IMR-90 (cell line): ENCODE measurements around the gene EPS8. TPM values are rescaled to one million over a fixed set of nuclear protein-coding genes. Genes with fewer than 3 reads are reported as not detected.

ENCODE experiments used
- ATAC-seq: fragments of 200-7000 bp; cut with Tn5 transposase; 2 replicates; pipeline ENCODE4 v1.9.1; 2020; ENCODE audit warnings: low read depth, mild to moderate bottlenecking, moderate library complexity
- BruUV-seq: library from RNA; stranded (reverse); fragments of 400-500 nt; replicated peaks from 2 replicates; lab custom pipeline; 2021; lab: Mats Ljungman, UMichigan
- CTCF ChIA-PET: fragments of 300-600 bp; formaldehyde crosslinking; extraction: SDS; loops from one replicate; lab custom pipeline; 2021; ENCODE audit warnings: antibody characterized with exemption; lab: Yijun Ruan, JAX
- POLR2A ChIA-PET: fragments of 300-600 bp; sonication (Branson Sonifier 250); formaldehyde crosslinking; loops from one replicate; lab custom pipeline; 2022; ENCODE audit warnings: antibody characterized with exemption; ENCODE audit not compliant: unreplicated experiment; lab: Charles Lee
- DNase-seq: peaks from one replicate; pipeline ENCODE4 v3.0.0; 2013
- H2AFZ ChIP-seq: replicated peaks from 2 replicates; pipeline ENCODE3; 2013; ENCODE audit warnings: low read length, mild to moderate bottlenecking; ENCODE audit not compliant: poor library complexity
- H2AK5ac ChIP-seq: 2 replicates; pipeline ENCODE4 v1.6.1; 2013; ENCODE audit warnings: low read depth, low read length, inconsistent platforms
- H2AK9ac ChIP-seq: replicated peaks from 2 replicates; pipeline ENCODE3; 2013; ENCODE audit warnings: mild to moderate bottlenecking, low read depth, low read length, moderate library complexity; ENCODE audit not compliant: poor library complexity
- H2BK120ac ChIP-seq: 2 replicates; pipeline ENCODE4 v1.6.1; 2013; ENCODE audit warnings: low read depth, low read length, inconsistent platforms
- H2BK15ac ChIP-seq: 3 replicates; pipeline ENCODE4 v1.6.1; 2013; ENCODE audit warnings: low read depth, low read length, inconsistent platforms
- H2BK20ac ChIP-seq: 2 replicates; pipeline ENCODE4 v1.6.1; 2013; ENCODE audit warnings: low read depth, mild to moderate bottlenecking, inconsistent platforms, low read length, moderate library complexity
- H2BK5ac ChIP-seq: 2 replicates; pipeline ENCODE4 v1.6.1; 2013; ENCODE audit warnings: mild to moderate bottlenecking, low read depth, low read length, inconsistent platforms; ENCODE audit not compliant: poor library complexity, severe bottlenecking
- H3K14ac ChIP-seq: replicated peaks from 2 replicates; pipeline ENCODE4 v1.6.1; 2013; ENCODE audit warnings: low read depth, low read length, inconsistent platforms
- H3K18ac ChIP-seq: 2 replicates; pipeline ENCODE4 v1.6.1; 2013; ENCODE audit warnings: low read depth, low read length, control low read depth
- H3K23ac ChIP-seq: 2 replicates; pipeline ENCODE4 v1.6.1; 2013; ENCODE audit warnings: low read depth, low read length, inconsistent platforms
- H3K27ac ChIP-seq: 2 replicates; pipeline ENCODE4 v1.5.1; 2013; ENCODE audit warnings: mild to moderate bottlenecking, control low read depth, low read length; ENCODE audit not compliant: insufficient read depth
- H3K27me3 ChIP-seq: 2 replicates; pipeline ENCODE4 v1.6.1; 2013; ENCODE audit warnings: low read length; ENCODE audit not compliant: control insufficient read depth, insufficient read depth
- H3K36me3 ChIP-seq: 2 replicates; pipeline ENCODE4 v1.6.1; 2013; ENCODE audit warnings: low read length, mixed read lengths; ENCODE audit not compliant: control insufficient read depth, insufficient read depth
- H3K4ac ChIP-seq: 2 replicates; pipeline ENCODE4 v1.6.1; 2013; ENCODE audit warnings: low read depth, low read length, inconsistent platforms
- H3K4me1 ChIP-seq: 2 replicates; pipeline ENCODE4 v1.6.1; 2013; ENCODE audit warnings: low read length, mixed read lengths; ENCODE audit not compliant: control insufficient read depth, insufficient read depth
- H3K4me2 ChIP-seq: 2 replicates; pipeline ENCODE4 v1.6.1; 2013; ENCODE audit warnings: low read depth, mild to moderate bottlenecking, control low read depth, low read length, moderate library complexity
- H3K4me3 ChIP-seq: 2 replicates; pipeline ENCODE4 v1.5.1; 2013; ENCODE audit warnings: low read depth, mild to moderate bottlenecking, control low read depth, low read length, moderate library complexity; ENCODE audit not compliant: insufficient read depth
- H3K56ac ChIP-seq: 2 replicates; pipeline ENCODE4 v1.6.1; 2013; ENCODE audit warnings: low read length, inconsistent platforms; ENCODE audit not compliant: insufficient read depth; ENCODE audit errors: extremely low read depth
- H3K79me1 ChIP-seq, 2 experiments: 2 replicates each; pipeline ENCODE4 v1.6.1; 2013; ENCODE audit warnings: low read length in 2 of 2, inconsistent platforms in 1 of 2, low read depth in 1 of 2
- H3K9ac ChIP-seq: 2 replicates; pipeline ENCODE4 v1.6.1; 2013; ENCODE audit warnings: low read depth, low read length, control low read depth
- H3K9me1 ChIP-seq: 2 replicates; pipeline ENCODE4 v1.6.1; 2013; ENCODE audit warnings: low read length, inconsistent platforms; ENCODE audit not compliant: insufficient read depth
- H3K9me3 ChIP-seq: 2 replicates; pipeline ENCODE4 v1.6.1; 2013; ENCODE audit warnings: low read length; ENCODE audit not compliant: control insufficient read depth, insufficient read depth
- H4K20me1 ChIP-seq: 2 replicates; pipeline ENCODE4 v1.6.1; 2013; ENCODE audit warnings: low read length, inconsistent platforms; ENCODE audit not compliant: insufficient read depth
- H4K5ac ChIP-seq: 2 replicates; pipeline ENCODE4 v1.6.1; 2013; ENCODE audit warnings: mild to moderate bottlenecking, low read depth, low read length, control low read depth
- H4K8ac ChIP-seq, 2 experiments: 2 replicates each; pipeline ENCODE4 v1.6.1; 2013; ENCODE audit warnings: low read depth in 2 of 2, low read length in 2 of 2, control low read depth in 1 of 2, inconsistent platforms in 1 of 2
- H4K91ac ChIP-seq: 2 replicates; pipeline ENCODE4 v1.6.1; 2013; ENCODE audit warnings: low read depth, low read length, inconsistent platforms; ENCODE audit not compliant: insufficient read depth
- CEBPB ChIP-seq: IDR thresholded peaks from 2 replicates; pipeline ENCODE4 v1.6.1; 2012; ENCODE audit warnings: low read depth, low read length, improper control_type of control experiment
- CHD1 ChIP-seq: IDR thresholded peaks from 2 replicates; pipeline ENCODE4 v1.6.1; 2012; ENCODE audit warnings: low read depth, low read length, improper control_type of control experiment
- FOS ChIP-seq: fragments of 150-350 bp; IDR thresholded peaks from 2 replicates; pipeline ENCODE4 v1.6.1; 2016; ENCODE audit warnings: low read depth, low read length
- MAFK ChIP-seq: IDR thresholded peaks from 2 replicates; pipeline ENCODE4 v1.6.1; 2012; ENCODE audit warnings: low read depth, low read length, improper control_type of control experiment
- NFE2L2 ChIP-seq: fragments of 150-350 bp; IDR thresholded peaks from 2 replicates; pipeline ENCODE4 v1.6.1; 2016; ENCODE audit warnings: low read depth, mild to moderate bottlenecking, low read length
- RFX5 ChIP-seq: IDR thresholded peaks from 2 replicates; pipeline ENCODE4 v1.8.0; 2012; ENCODE audit warnings: low read depth, mild to moderate bottlenecking, low read length, moderate library complexity
- WGBS, 2 experiments: methylation state at CpG; one replicate each; pipeline versions ENCODE4 v1.1.5 to v1.1.7; 2013; ENCODE audit warnings: missing lambda C conversion rate in 2 of 2; ENCODE audit not compliant: insufficient read length in 1 of 2; ENCODE audit errors: extremely low coverage in 2 of 2; 5-methylcytosine and 5-hydroxymethylcytosine counted together
- dilution Hi-C: fragments of 300-500 bp; cut with HindIII; formaldehyde crosslinking; loops from one replicate; pipeline ENCODE4 v1.14.3; 2018; ENCODE audit warnings: low sequenced_read_pairs; ENCODE audit not compliant: unreplicated experiment
- in situ Hi-C: fragments of 300-500 bp; cut with MboI; formaldehyde crosslinking; loops from 3 replicates; pipeline ENCODE4 v1.14.3; 2019; ENCODE audit warnings: low sequenced_read_pairs, inconsistent platforms, mixed read lengths
- intact Hi-C: fragments of 100-400 bp; cut with micrococcal nuclease; formaldehyde crosslinking; loops from 2 replicates; pipeline ENCODE4 v1.10.0; 2022
- polyA plus RNA-seq, 3 experiments: library from polyadenylated mRNA; depleted of rRNA; stranded (reverse); fragments of >200 nt; gene quantifications; 2 replicates each; pipeline ENCODE4 v1.2.3, GENCODE V29; 2012; ENCODE audit warnings: low replicate concordance in 1 of 3
- total RNA-seq: library from RNA; depleted of rRNA; stranded (reverse); fragments of >200 nt; gene quantifications from 2 replicates; pipeline ENCODE4 v1.2.3, GENCODE V29; 2012

EPS8 gene
- total and polyA plus RNA-seq, 2 of the 4 experiments (the other 2 are of a cell fraction), result 45.1 to 104 TPM

- H2BK120ac ChIP-seq, result peak overlapping the region; percentile 18; the same call in 1 of the 2 replicates
- peak; percentile 80 for DNase-seq
- ChIA-PET POLR2A (no interaction called here), CTCF (interaction anchor here (1.0 kb wide), 1 partner anchor 8 kb away, joined by 4 read pairs; no protein-coding TSS in a partner anchor)
- H4K8ac ChIP-seq, result peak overlapping the region in 1 of 2 experiments; percentile 34; a peak in 2 of 4 replicates
- no peak overlapping the region for H2BK15ac ChIP-seq
- no TSS peak for BruUV-seq
- no peaks in the 10 kb centered on the region for H4K20me1 ChIP-seq
- H3K9me3 ChIP-seq, result no peaks in the 10 kb centered on the region
- dilution Hi-C loops, result no loop called here
- no peak overlapping the region for H2AFZ ChIP-seq
- H3K4ac ChIP-seq, result no peak overlapping the region; the same call in 1 of the 2 replicates
- in situ Hi-C loops, result no loop called here
- H3K79me1 ChIP-seq, result peaks cover 11 to 39% of the 10 kb centered on the region in 2 experiments
- no peaks in the 10 kb centered on the region for H3K36me3 ChIP-seq
- peak overlapping the region; percentile 85 for H3K18ac ChIP-seq
- H2BK20ac ChIP-seq, result peak overlapping the region; percentile 17; the same call in 1 of the 2 replicates
- peak overlapping the region; percentile 66 for H2BK5ac ChIP-seq
- no peak overlapping the region for H3K9ac ChIP-seq
- H3K9me1 ChIP-seq, result no peaks in the 10 kb centered on the region
- H3K23ac ChIP-seq, result peak overlapping the region; percentile 11; the same call in 1 of the 2 replicates
- H3K4me2 ChIP-seq, result peak overlapping the region; percentile 89; the same call in 1 of the 2 replicates
- H4K91ac ChIP-seq, result no peak overlapping the region
- no CpG with 5 or more reads among the region's 5 CpGs for WGBS, 2 experiments
- H3K27ac ChIP-seq, result no peak overlapping the region
- peak overlapping the region; percentile 68; the same call in 1 of the 2 replicates for H4K5ac ChIP-seq
- H2AK5ac ChIP-seq, result no peak overlapping the region
- H3K4me1 ChIP-seq, result peaks cover 5% of the 10 kb centered on the region; the same call in 1 of the 2 replicates
- H3K14ac ChIP-seq, result peak overlapping the region; percentile 5; the same call in 1 of the 2 replicates
- ATAC-seq, result peak; percentile 91
- H3K27me3 ChIP-seq, result no peaks in the 10 kb centered on the region
- TF ChIP-seq CHD1, result no peak
- 0 out of 2 replicates have a peak, but pooled peaks have one; percentile 25 for TF ChIP-seq FOS
- TF ChIP-seq NFE2L2, result peak; percentile 51; the same call in 1 of the 2 replicates
- peak; percentile 23; the same call in 1 of the 2 replicates for TF ChIP-seq CEBPB
- peak; percentile 69 for TF ChIP-seq MAFK
- TF ChIP-seq RFX5, result peak; percentile 35; the same call in 1 of the 2 replicates
- H3K56ac ChIP-seq, result no peak overlapping the region
- intact Hi-C loops, result no loop called here
- H3K4me3 ChIP-seq, result no peak overlapping the region; the same call in 1 of the 2 replicates
- no peak overlapping the region for H2AK9ac ChIP-seq
These were observed 61.0 kb downstream of the EPS8 start for GRCh38 chr12:15728118-15728598.
